Endothelial cell of umbilical vein (primary cell): ENCODE measurements around the gene CHID1. TPM values are rescaled to one million over a fixed set of nuclear protein-coding genes. Genes with fewer than 3 reads are reported as not detected.

ENCODE experiments used
- BruUV-seq: library from RNA; stranded (reverse); fragments of 400-500 nt; replicated peaks from 2 replicates; lab custom pipeline; 2021; lab: Mats Ljungman, UMichigan
- CTCF ChIA-PET: fragments of 300-600, 350-600 bp; sonication (Branson Sonifier 250); formaldehyde crosslinking; loops from one replicate; lab custom pipeline; 2021; ENCODE audit warnings: antibody characterized with exemption, inconsistent platforms; lab: Charles Lee
- POLR2A ChIA-PET: fragments of 300-600, 350-600 bp; sonication (Branson Sonifier 250); formaldehyde crosslinking; loops from one replicate; lab custom pipeline; 2021; ENCODE audit warnings: antibody characterized with exemption, inconsistent platforms; lab: Charles Lee
- DNase-seq: peaks from one replicate; pipeline ENCODE4 v3.0.0-alpha.2; 2011; ENCODE audit warnings: low read depth, low spot score
- FAIRE-seq: peaks from 2 replicates; lab custom pipeline; 2011; peaks lifted over from hg19 to GRCh38; lab: Jason Lieb, UNC
- H2AFZ ChIP-seq: 2 replicates; pipeline ENCODE4 v1.6.0; 2012; ENCODE audit warnings: low read depth, low read length, control low read depth, inconsistent platforms
- H3K27ac ChIP-seq: 2 replicates; pipeline ENCODE4 v1.5.1; 2011; ENCODE audit warnings: low read depth, mild to moderate bottlenecking, control low read depth, low read length, moderate library complexity; ENCODE audit not compliant: insufficient read depth
- H3K27me3 ChIP-seq, 2 experiments: 2 replicates each; pipeline versions ENCODE4 v1.6.0 to v1.6.1; 2011; ENCODE audit warnings: low read length in 2 of 2, mixed read lengths in 1 of 2; ENCODE audit not compliant: control insufficient read depth in 2 of 2, insufficient read depth in 2 of 2
- H3K36me3 ChIP-seq, 2 experiments: 2 replicates in 1 of 2; 3 replicates in 1 of 2; pipeline ENCODE4 v1.5.1; 2011; ENCODE audit warnings: low read length in 2 of 2, mild to moderate bottlenecking in 1 of 2, moderate library complexity in 1 of 2; ENCODE audit not compliant: control insufficient read depth in 2 of 2, insufficient read depth in 2 of 2; ENCODE audit errors: extremely low read depth in 1 of 2
- H3K4me1 ChIP-seq: 3 replicates; pipeline ENCODE4 v1.5.1; 2011; ENCODE audit warnings: mild to moderate bottlenecking, low read length; ENCODE audit not compliant: control insufficient read depth, insufficient read depth; ENCODE audit errors: extremely low read depth
- H3K4me2 ChIP-seq: 2 replicates; pipeline ENCODE4 v1.6.1; 2011; ENCODE audit warnings: low read length, control low read depth, mixed read lengths; ENCODE audit not compliant: insufficient read depth
- H3K4me3 ChIP-seq, 3 experiments: fragments of 200-600 bp in 1 of 3; sonication (generic), shearing (Covaris generic) in 1 of 3; replicated peaks in 1 of 3; 2 replicates each; pipeline ENCODE4 v1.5.1; 2011 to 2016; ENCODE audit warnings: control low read depth in 3 of 3, low read length in 3 of 3, mild to moderate bottlenecking in 2 of 3, inconsistent platforms in 1 of 3, low read depth in 1 of 3, moderate library complexity in 1 of 3; ENCODE audit not compliant: insufficient read depth in 1 of 3
- H3K79me2 ChIP-seq: 2 replicates; pipeline ENCODE4 v1.6.0; 2012; ENCODE audit warnings: low read length, inconsistent platforms; ENCODE audit not compliant: control insufficient read depth, insufficient read depth
- H3K9ac ChIP-seq: replicated peaks from 2 replicates; pipeline ENCODE3; 2011; ENCODE audit warnings: low read length, control low read depth; ENCODE audit not compliant: insufficient read depth; ENCODE audit errors: extremely low read depth
- H3K9me1 ChIP-seq: replicated peaks from 3 replicates; pipeline ENCODE4 v1.6.0; 2011; ENCODE audit warnings: mild to moderate bottlenecking, low read length; ENCODE audit not compliant: control insufficient read depth, insufficient read depth; ENCODE audit errors: extremely low read depth
- H3K9me3 ChIP-seq: replicated peaks from 2 replicates; pipeline ENCODE4 v1.5.1; 2012; ENCODE audit warnings: low read length, inconsistent platforms; ENCODE audit not compliant: control insufficient read depth, insufficient read depth
- H4K20me1 ChIP-seq: replicated peaks from 2 replicates; pipeline ENCODE3; 2011; ENCODE audit warnings: mild to moderate bottlenecking, low read length; ENCODE audit not compliant: control insufficient read depth, insufficient read depth; ENCODE audit errors: extremely low read depth
- GATA2 ChIP-seq: IDR thresholded peaks from 2 replicates; pipeline ENCODE4 v1.7.0; 2011; ENCODE audit warnings: low read depth, mild to moderate bottlenecking, moderate library complexity, mixed read lengths, low read length; ENCODE audit not compliant: insufficient read length, insufficient read depth
- MYC ChIP-seq: IDR thresholded peaks from one replicate; pipeline ENCODE4 v1.6.1; 2011; ENCODE audit warnings: mild to moderate bottlenecking, low read depth, low read length
- POLR2AphosphoS5 ChIP-seq: IDR thresholded peaks from 2 replicates; pipeline ENCODE4 v1.6.1; 2012; ENCODE audit warnings: low read depth, mild to moderate bottlenecking, control low read depth, low read length, moderate library complexity; ENCODE audit not compliant: insufficient read depth
- dilution Hi-C: fragments of 300-500 bp; cut with MboI; formaldehyde crosslinking; loops from one replicate; pipeline ENCODE4 v1.15.0; 2019; ENCODE audit warnings: low sequenced_read_pairs; ENCODE audit not compliant: extremely low pct_ligation_motif_present
- intact Hi-C: fragments of 100-400 bp; cut with micrococcal nuclease; formaldehyde crosslinking; loops from one replicate; pipeline ENCODE4 v1.10.0; 2022
- polyA plus RNA-seq, 4 experiments: library from polyadenylated mRNA; depleted of rRNA in 3 of 4; stranded (reverse) in 3 of 4; unstranded in 1 of 4; fragments of >200 nt; gene quantifications; 2 replicates each; pipeline versions ENCODE4 v1.2.1 to v1.2.3, GENCODE V29; 2011 to 2012; ENCODE audit warnings: missing spikeins in 1 of 4
- total RNA-seq: library from RNA; stranded (reverse); gene quantifications from 2 replicates; pipeline ENCODE4 v1.2.3, GENCODE V29; 2021

CHID1 gene
- total and polyA plus RNA-seq, 2 donors (not counting 3 experiments of a cell fraction or from before 2014, with no cell fraction given): 89.8 to 107 TPM

- ChIA-PET CTCF (interaction anchor here (2.1 to 2.9 kb wide), 2 partner anchors 11 to 15 kb away, joined by 11 to 19 read pairs; partner anchors contain the start of genes PNPLA2 and TSPAN4), POLR2A (interaction anchor here (1.4 to 3.3 kb wide), 2 partner anchors 10 to 22 kb away, joined by 6 to 25 read pairs; partner anchors contain the start of genes POLR2L and TSPAN4)
- H3K27me3 ChIP-seq: no peaks in the 10 kb centered on the region
- no peak overlapping the region for H2AFZ ChIP-seq
- TF ChIP-seq POLR2AphosphoS5: peak; percentile 21
- TF ChIP-seq MYC: no peak
- intact Hi-C loops (no loop called here), dilution Hi-C loops (no loop called here)
- no TSS peak for BruUV-seq
- FAIRE-seq (peak; percentile 18), DNase-seq (peak; percentile 63)
- H3K4me2 ChIP-seq: peak overlapping the region; percentile 75
- H3K79me2 ChIP-seq: peaks cover 37% of the 10 kb centered on the region
- no peaks in the 10 kb centered on the region for H4K20me1 ChIP-seq
- peaks cover 47% of the 10 kb centered on the region for H3K4me1 ChIP-seq
- H3K9me3 ChIP-seq: no peaks in the 10 kb centered on the region
- H3K9me1 ChIP-seq: no peaks in the 10 kb centered on the region
- peak overlapping the region; percentile 79 for H3K27ac ChIP-seq
- H3K36me3 ChIP-seq: peaks cover 12 to 22% of the 10 kb centered on the region in 2 experiments
- H3K4me3 ChIP-seq: peak overlapping the region; percentile 50 to 70 (median 67)
- H3K9ac ChIP-seq: peak overlapping the region; percentile 85
These were observed 77.4 kb downstream of the CHID1 start for GRCh38 chr11:833114-833791.

- intact Hi-C loops: no loop called here
- Histone ChIP-seq H3K9me3 (no peaks in the 10 kb centered on the region), H3K36me3 (peaks cover 7 to 16% of the 10 kb centered on the region in 2 experiments), H3K9ac (peak within 1 kb of the TSS; percentile 85), H3K9me1 (no peaks in the 10 kb centered on the region), H3K79me2 (peaks cover 32% of the 10 kb centered on the region), H3K4me2 (peak within 1 kb of the TSS; percentile 75), H4K20me1 (no peaks in the 10 kb centered on the region), H3K4me1 (peaks cover 53% of the 10 kb centered on the region), H2AFZ (peak within 1 kb of the TSS; percentile 8), H3K27me3 (no peaks in the 10 kb centered on the region), H3K4me3 (peak within 1 kb of the TSS; percentile 50 to 70 (median 67)), H3K27ac (peak within 1 kb of the TSS; percentile 79)
- BruUV-seq: no TSS peak
- FAIRE-seq (peak; percentile 4), DNase-seq (peak; percentile 55)
- dilution Hi-C loops: no loop called here
- ChIA-PET CTCF (interaction anchor here (2.9 kb wide), 1 partner anchor 12 kb away, joined by 19 read pairs; the partner anchor contains the start of gene TSPAN4), POLR2A (interaction anchor here (1.4 to 3.3 kb wide), 2 partner anchors 11 to 21 kb away, joined by 6 to 25 read pairs; partner anchors contain the start of genes POLR2L and TSPAN4)
- peak; percentile 61 for TF ChIP-seq POLR2AphosphoS5
- TF ChIP-seq GATA2: no peak
These were observed 78.0 kb downstream of the CHID1 start, which contains the start of gene CD151 for GRCh38 chr11:832529-833113. Gene CD151, plus strand, starts transcription at chr11:832952. Its CDS starts 3,118 bp downstream, at chr11:836070.
